PC-9 (cell line): ENCODE data around the gene MAN1C1.

Source experiments
- CTCF ChIP-seq: fragments of 200-600 bp; sonication (generic); conservative IDR thresholded peaks from 2 replicates; pipeline ENCODE4 v1.6.1; 2017; ENCODE audit warnings: mixed run types, antibody characterized with exemption, mild to moderate bottlenecking, moderate library complexity
- EZH2 ChIP-seq: fragments of 200-600 bp; sonication (generic); IDR thresholded peaks from 2 replicates; pipeline ENCODE4 v1.8.0; 2017; ENCODE audit warnings: antibody characterized with exemption, low read depth

- TF ChIP-seq CTCF (no peak), EZH2 (no peak)
These were observed 144.3 kb downstream of the MAN1C1 start for GRCh38 chr1:25760871-25761270.
